Measurements from ENCODE around the gene TMEM240.
"Not testable (repeated sequence)": the region's sequence is repeated elsewhere in the genome, so short reads cannot be mapped to it uniquely, and the experiment has no call there.

Gene TMEM240

GRCh38 chr1:1524750-1525383 is 15.6 kb downstream of the TMEM240 start:
- DNase-seq (ENCODE audit: low read depth, low spot score), result not testable (repeated sequence)

GRCh38 chr1:1523651-1524050 is 16.8 kb downstream of the TMEM240 start:
- not testable (repeated sequence) for DNase-seq (ENCODE audit: low read depth, low spot score)

- DNase-seq (ENCODE audit: low read depth, low spot score), result not testable (repeated sequence)
Measured at GRCh38 chr1:1523226-1523625, 17.2 kb downstream of the TMEM240 start.

- DNase-seq (ENCODE audit: low read depth, low spot score), result not testable (repeated sequence)
Measured at GRCh38 chr1:1522536-1522935, 17.9 kb downstream of the TMEM240 start.

GRCh38 chr1:1521331-1521730 is 19.1 kb downstream of the TMEM240 start:
- DNase-seq (ENCODE audit: low read depth, low spot score), result no peak

- not testable (repeated sequence) for DNase-seq (ENCODE audit: low read depth, low spot score)
Measured at GRCh38 chr1:1519805-1520505, 20.5 kb downstream of the TMEM240 start.

GRCh38 chr1:1518621-1519007 is 21.8 kb downstream of the TMEM240 start:
- DNase-seq (ENCODE audit: low read depth, low spot score), result not testable (repeated sequence)

GRCh38 chr1:1517973-1518620 is 22.3 kb downstream of the TMEM240 start:
- no peak for DNase-seq (ENCODE audit: low read depth, low spot score)

GRCh38 chr1:1516923-1517322 is 23.5 kb downstream of the TMEM240 start:
- not testable (repeated sequence) for DNase-seq (ENCODE audit: low read depth, low spot score)

GRCh38 chr1:1514376-1514775 is 26.0 kb downstream of the TMEM240 start:
- DNase-seq (ENCODE audit: low read depth, low spot score), result not testable (repeated sequence)

GRCh38 chr1:1513675-1514074 is 26.7 kb downstream of the TMEM240 start:
- DNase-seq (ENCODE audit: low read depth, low spot score), result not testable (repeated sequence)

- DNase-seq (ENCODE audit: low read depth, low spot score), result not testable (repeated sequence)
Measured at GRCh38 chr1:1512425-1512824, 28.0 kb downstream of the TMEM240 start.

- DNase-seq (ENCODE audit: low read depth, low spot score), result peak; percentile 95
Measured at GRCh38 chr1:1511533-1512285, 28.7 kb downstream of the TMEM240 start, which contains the start of gene ATAD3A. TSS of gene ATAD3A (plus strand) at chr1:1512162. CDS start at chr1:1512269, 107 bp downstream.

- DNase-seq (ENCODE audit: low read depth, low spot score), result no peak
Measured at GRCh38 chr1:1510912-1511532, 29.4 kb downstream of the TMEM240 start.

- not testable (repeated sequence) for DNase-seq (ENCODE audit: low read depth, low spot score)
Measured at GRCh38 chr1:1509465-1509850, 31.0 kb downstream of the TMEM240 start.

GRCh38 chr1:1508775-1509464 is 31.5 kb downstream of the TMEM240 start:
- DNase-seq (ENCODE audit: low read depth, low spot score), result not testable (repeated sequence)

- no peak for DNase-seq (ENCODE audit: low read depth, low spot score)
Measured at GRCh38 chr1:1507305-1507704, 33.1 kb downstream of the TMEM240 start.

- not testable (repeated sequence) for DNase-seq (ENCODE audit: low read depth, low spot score)
Measured at GRCh38 chr1:1505801-1506200, 34.6 kb downstream of the TMEM240 start.

- not testable (repeated sequence) for DNase-seq (ENCODE audit: low read depth, low spot score)
Measured at GRCh38 chr1:1505366-1505798, 35.0 kb downstream of the TMEM240 start.

- not testable (repeated sequence) for DNase-seq (ENCODE audit: low read depth, low spot score)
Measured at GRCh38 chr1:1504777-1505365, 35.6 kb downstream of the TMEM240 start.

Measured in smooth muscle cell of the brain vasculature (primary cell).